ENCODE measurements around the gene PPP2R2D.

DNA sequence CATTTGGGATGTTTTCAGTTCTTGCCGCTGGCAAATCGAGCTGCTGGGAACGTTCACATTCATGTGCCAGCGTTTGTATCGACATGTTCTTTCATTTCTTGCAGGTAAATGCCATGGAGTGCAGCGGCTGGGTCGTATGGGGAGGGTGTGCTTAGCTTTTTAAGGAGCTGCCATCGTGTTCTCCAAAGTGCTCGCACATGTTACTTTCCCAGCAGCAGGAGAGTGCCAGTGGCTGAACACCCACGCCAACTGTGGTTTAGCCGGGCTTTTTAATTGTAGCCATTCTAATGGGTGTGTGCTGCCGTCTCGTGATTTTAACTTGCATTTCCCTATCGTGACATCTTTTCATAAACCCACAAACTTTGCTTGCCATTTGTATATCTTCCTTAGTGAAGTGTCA, 92.5 kb downstream of the PPP2R2D start:
- TF ChIP-seq POLR2AphosphoS5 (IDR thresholded peaks at IDR 0.05; ENCODE audit: borderline replicate concordance, low read depth, low read length) (no peak), EZH2 (IDR thresholded peaks at IDR 0.05) (no peak), FOXP2 (optimal IDR thresholded peaks at IDR 0.05; ENCODE audit: control extremely low read depth, extremely low read length, insufficient read depth) (no peak)
